SK-N-DZ (cell line): ENCODE results near the gene TMEM62. TPM values are rescaled to one million over a fixed set of nuclear protein-coding genes. Genes with fewer than 3 reads are reported as not detected.

Source experiments
- DNase-seq: peaks from one replicate; pipeline ENCODE4 v3.0.0-alpha.2; 2015; ENCODE audit warnings: low spot score
- polyA plus RNA-seq, 2 experiments: library from polyadenylated mRNA; depleted of rRNA; stranded (reverse); fragments of >200 nt; gene quantifications; 2 replicates each; pipeline ENCODE4 v1.2.3, GENCODE V29; 2014

TMEM62 gene
- 15.1 and 17.5 TPM in 2 replicates for polyA plus RNA-seq (2014; cell fraction: cytosol; rRNA removed)
- polyA plus RNA-seq (2014; cell fraction: nucleus; rRNA removed) = 25.6 and 26.8 TPM in 2 replicates

DNA sequence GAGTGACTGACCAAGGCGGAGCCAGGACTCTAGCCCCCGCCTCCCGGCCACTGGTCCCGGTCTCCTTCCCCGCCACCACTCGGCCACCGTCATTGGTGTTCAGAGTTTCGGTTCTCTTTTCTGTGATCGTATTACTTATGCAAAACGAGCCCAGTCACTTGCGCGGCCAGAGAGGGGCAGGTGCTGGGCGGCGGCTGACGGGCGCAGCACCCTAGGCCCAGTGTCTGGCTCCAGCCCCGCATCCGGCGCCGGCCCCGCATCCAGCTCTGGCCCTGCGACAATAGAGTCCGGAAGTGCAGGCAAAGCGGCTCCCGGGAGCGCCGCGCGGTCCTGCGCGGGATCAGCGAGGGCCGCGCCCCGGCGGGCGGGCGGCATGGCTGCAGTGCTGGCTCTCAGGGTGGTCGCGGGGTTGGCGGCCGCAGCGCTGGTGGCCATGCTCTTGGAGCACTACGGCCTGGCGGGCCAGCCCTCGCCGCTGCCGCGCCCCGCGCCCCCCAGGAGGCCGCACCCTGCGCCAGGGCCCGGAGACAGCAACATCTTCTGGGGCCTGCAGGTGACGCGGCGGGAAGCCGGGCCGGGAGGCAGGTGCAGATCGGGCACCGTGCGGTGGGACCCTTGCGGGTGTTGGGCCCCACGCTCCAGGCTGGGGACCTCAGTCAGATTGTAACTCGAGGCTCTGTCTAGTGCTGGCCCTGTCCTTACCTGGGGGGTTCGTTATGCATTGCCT is at the start of gene TMEM62:
Gene TMEM62, plus strand, starts transcription at position 157 of the 727 bp plus-strand sequence. Its CDS starts 217 bp downstream, at position 374.
- peak; percentile 65 for DNase-seq

DNA sequence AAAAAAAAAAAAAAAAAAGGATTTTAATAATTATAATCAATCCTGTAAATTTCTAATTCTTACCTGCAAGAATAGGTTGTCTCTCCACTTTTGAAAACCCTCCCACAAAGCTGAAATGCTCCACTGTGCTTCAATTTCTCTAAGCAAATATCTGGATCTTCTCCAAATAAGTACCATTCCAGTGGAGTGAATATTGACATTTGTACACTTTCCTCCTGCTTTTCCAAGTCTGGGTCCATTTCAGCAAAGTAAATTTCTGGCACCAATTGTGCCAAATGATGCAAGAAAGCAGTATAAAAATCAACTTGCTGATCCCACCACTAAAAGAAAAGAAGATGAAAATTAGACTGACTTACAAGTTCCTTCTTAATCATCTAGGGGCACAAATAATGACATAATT is 47.5 kb upstream of the TMEM62 start:
- DNase-seq = no peak

DNA sequence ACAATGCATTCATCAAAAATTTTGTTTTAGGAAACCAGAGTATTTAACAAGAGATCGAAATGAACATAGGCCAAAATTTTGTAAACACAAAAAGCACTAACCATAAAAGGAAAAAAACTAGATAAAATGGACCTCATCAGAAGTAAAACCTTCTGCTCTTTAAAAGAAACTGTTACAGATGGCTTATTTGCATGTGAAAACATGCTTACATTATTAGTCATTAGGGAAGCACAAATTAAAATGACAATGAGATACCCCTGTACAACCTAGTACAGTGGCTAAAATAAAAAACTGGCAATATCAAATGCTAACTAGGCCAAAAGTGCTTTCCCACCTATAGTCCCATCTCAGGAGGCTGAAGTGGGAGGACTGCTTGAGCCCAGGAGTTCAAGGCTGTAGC is 46.8 kb upstream of the TMEM62 start:
- no peak for DNase-seq

DNA sequence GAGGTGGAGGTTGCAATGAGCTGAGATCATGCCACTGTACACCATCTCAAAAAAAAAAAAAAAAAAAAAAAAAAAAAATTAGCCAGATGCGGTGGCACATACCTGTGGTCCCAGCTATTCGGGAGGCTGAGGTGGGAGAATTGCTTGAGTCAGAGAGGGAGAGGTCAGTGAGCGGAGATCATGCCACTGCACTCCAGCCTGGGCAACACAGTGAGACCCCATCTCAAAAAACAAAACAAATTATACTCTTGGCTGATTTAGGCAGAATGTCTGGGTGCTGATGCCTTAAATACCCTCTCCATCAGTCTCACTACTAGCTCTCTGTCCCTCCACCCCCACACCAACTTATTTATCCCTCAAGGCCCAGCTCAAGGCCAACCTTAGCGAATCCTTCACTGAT is 41.5 kb upstream of the TMEM62 start:
- no peak for DNase-seq

DNA sequence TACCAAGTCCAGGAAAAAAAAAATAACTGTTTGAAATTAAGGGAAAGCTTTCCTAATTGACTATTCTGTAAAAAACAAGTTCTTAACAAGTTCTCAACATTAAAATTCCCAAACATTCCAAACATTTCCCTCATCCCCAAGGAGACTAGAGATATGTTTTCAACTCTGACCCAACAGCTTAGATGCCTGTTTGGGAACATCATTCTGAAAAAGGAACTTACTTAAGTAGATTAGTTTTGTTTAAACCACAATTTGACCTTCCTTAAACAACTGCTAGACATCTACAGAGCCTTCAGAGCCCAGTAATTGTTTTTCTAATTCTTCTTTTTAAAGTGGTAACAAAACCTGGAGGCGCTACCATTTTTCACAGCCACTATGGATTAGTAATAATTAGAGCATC is 40.4 kb upstream of the TMEM62 start:
- no peak for DNase-seq

DNA sequence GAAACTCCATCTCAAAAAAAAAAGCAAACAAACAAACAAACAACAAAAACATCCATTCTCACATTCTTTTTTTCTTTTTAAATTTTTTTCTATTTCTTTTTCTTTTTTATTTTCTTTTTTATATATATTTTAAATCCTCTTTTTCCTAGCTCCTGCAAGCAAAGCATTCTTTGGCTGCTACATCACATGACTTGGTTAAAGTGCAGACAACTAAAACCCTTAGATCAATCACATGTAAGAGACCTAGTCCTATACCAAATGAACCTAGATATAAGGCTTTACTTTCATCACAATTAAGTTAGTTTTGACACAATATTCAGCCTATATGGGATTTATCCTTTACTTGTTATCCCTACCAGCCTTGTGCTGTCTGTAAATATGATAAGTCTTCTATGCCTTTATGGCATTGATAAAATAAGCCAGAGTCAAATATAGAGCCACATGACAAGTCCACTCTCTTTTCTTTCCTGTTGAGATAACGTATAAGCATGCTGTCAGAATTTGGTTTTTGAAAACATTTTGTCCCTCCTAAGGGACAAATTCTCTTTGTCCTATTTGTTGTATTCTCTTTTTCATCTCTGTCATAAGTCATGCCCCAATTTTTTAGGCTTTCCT is 38.9 kb upstream of the TMEM62 start:
- no peak for DNase-seq

DNA sequence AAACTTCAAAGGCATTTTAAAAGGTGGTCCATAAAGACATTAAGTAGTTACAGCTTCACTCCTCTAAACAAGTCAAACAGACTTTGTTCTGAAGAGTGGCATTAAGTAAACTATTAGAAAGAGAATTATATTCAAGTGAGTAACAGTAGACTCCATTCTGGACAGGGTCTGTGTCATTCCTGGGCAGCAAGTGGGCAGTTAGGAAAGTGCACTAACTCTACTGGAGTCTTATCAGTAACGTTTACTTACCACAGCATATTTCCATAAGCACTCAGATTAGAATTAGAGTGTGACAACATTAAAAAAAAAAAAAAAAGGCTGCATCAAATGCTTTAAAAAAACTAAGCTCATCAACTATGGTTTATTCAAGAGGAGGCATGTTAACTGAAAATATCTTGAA is 38.1 kb upstream of the TMEM62 start:
- no peak for DNase-seq

DNA sequence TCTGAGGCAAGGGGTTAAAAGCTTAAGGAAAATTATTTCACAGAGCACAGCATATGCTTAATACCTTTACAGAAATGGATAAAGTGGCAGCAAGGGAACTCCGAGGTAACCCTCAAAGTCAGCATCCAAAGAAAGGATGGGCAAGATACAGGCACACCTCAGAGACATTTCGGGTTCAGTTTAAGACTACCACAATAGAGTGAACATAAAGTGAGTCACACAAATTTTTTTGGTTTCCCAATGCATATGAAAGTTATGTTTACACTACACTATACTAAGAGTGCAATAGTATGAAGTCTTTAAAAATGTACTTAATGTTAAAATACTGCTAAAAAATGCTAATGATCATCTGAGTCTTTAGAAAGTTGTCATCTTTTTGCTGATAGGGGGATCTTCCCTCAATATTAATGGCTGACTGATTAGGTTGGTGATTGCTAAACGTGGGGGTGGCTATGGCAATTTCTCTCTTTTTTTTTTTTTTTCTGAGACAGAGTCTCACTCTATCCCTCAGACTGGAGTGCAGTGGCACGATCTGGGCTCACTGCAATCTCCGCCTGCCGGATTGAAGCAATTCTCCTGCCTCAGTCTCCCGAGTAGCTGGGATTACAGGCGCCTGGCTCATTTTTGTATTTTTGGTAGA is 37.6 kb upstream of the TMEM62 start:
- no peak for DNase-seq

DNA sequence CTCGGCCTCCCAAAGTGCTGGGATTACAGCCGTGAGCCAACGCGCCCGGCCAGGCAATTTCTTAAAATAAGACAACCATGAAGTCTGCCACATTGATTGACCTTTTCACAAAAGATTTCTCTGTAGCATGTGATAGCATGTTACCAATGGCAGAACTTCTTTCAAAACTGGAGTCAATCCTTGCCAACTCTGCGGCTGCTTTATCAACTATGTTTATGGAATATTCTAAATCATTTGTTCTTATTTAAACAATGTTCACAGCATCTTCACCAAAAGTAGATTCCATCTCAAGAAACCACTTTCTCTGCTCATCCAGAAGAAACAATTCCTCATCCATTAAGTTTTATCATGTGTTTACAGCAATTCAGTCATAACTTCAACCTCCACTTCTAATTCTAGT is 37.0 kb upstream of the TMEM62 start:
- no peak for DNase-seq

DNA sequence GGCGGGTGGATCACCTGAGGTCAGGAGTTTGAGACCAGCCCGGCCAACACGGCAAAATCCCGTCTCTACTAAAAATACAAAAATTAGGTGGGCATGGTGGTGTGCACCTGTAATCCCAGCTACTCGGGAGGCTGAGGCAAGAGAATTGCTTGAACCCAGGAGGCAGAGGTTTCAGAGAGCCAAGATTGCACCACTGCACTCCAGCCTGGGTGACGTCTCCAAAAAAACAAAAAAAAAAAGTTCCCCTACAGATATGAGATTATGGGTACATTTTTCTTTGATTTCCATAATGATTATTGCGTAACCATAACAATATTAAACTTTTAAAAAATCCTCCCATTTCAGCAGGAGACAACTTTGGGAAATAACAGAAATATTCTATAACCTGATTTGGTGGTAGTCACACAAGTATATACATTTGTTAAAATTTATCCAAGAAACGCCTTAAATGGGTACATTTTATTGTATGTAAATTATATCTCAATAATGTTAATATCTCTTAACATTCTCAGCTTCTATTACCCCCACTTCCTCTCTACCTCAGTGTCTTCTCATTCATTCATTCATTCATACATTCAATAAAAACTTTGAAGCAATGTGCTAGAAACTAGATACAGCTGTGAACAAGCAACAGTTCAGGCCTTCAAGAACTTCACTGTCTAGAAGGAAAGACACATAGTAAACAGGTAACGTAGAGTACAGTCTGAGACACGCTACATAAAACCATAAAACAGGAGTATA is 34.1 kb upstream of the TMEM62 start:
- no peak for DNase-seq

DNA sequence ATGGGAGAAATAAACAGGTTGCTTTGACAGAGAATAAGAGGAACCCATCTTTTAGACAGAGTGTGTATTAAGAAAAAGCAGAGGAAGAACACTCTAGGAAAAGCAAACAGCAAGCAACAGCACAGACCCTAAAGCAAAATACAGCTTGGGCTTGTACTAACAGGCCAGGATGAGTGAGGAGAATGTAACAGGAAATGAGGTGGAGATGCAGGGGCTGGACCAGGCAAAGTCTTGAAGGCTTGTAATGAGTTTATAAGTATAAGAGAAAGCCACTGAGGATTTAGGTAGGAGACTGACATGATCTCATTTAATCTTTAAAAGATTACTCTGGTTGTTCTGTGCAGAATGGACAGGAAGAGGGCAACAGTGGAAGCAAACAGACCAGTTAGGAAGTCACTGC is 32.4 kb upstream of the TMEM62 start:
- no peak for DNase-seq

DNA sequence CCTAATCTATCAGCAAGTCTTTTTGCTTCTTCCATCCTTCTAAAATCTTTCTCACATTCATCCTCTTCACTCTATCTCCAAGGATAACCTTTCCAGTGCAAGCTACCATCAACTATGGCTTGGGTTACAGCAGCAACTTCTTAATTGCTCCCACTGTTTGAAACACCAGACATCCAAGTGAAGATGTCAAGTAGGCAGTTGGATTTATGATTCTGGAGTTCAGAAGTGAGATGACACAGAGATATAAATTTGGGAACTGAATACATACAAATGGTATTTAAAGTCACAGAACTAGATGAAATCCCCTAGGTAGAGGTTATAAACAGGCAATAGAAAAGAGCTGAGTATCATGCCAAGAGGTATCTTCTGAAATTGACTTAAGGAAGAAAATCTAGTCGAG is 31.2 kb upstream of the TMEM62 start:
- DNase-seq = no peak

DNA sequence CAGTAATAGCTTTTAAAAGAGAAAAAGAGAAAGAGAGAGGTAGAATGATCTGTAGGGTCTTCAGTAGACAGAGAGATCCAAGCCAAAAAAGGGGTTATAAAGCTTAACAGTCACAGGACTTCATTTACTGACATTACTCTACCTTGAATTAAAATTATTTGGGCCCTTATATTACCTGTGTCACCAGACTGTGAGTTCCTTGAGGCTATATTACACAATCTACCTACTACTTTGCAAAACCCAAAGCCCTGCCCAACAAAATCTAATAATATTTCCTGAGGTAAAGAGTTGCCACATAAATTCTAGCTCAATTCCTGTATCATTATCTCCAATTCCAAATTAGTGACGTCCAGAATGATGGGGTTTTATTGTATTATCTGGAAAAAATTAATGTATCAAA is 29.5 kb upstream of the TMEM62 start:
- no peak for DNase-seq

DNA sequence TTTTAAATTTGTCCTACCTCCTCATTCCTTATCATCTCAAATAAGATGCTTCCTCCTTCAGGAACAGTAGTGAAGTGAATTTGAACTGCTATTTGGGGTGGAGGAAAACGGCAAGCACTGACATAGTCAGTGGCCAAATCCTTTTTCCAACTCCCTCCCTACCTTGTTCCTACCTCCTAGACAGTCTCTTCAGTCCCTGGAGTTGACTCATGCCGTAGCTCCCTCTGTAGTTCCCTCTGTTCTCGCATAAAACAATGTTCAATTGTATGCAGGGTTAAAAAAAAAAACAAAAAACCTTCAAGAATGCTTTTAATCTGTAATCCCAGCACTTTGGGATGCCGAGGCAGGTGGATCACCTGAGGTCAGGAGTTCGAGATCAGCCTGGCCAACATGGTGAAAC is 29.0 kb upstream of the TMEM62 start:
- DNase-seq = no peak

DNA sequence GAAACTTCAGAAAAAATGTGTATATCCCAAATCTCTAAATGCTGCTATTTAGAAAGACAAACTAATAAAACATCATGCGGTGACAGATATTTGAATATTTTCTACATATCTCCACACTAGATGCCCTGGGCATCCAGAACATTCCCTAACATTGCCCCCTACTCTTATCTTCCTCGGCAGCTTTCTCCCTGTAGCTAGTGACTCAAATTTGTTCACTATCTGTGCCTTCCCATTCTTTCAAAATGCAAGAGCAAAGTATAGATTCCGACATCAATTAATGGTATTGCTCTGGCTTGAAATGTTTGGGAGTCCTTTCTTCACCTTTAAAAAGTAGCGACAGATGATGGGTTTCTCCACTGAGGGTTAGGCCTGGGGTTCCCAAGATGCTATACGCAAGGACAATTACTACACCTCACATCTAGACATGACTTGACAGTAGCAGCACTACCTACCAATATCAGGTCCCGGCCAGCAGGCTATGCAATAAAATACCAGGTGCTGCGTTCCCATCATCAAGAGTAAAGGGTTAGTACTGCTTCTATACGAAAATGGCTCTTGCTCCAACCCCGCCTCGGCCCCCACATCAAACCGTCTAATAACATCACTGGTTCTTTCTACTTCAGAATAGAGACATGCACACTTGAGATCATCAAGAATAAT is 28.2 kb upstream of the TMEM62 start:
- DNase-seq = peak; percentile 17

DNA sequence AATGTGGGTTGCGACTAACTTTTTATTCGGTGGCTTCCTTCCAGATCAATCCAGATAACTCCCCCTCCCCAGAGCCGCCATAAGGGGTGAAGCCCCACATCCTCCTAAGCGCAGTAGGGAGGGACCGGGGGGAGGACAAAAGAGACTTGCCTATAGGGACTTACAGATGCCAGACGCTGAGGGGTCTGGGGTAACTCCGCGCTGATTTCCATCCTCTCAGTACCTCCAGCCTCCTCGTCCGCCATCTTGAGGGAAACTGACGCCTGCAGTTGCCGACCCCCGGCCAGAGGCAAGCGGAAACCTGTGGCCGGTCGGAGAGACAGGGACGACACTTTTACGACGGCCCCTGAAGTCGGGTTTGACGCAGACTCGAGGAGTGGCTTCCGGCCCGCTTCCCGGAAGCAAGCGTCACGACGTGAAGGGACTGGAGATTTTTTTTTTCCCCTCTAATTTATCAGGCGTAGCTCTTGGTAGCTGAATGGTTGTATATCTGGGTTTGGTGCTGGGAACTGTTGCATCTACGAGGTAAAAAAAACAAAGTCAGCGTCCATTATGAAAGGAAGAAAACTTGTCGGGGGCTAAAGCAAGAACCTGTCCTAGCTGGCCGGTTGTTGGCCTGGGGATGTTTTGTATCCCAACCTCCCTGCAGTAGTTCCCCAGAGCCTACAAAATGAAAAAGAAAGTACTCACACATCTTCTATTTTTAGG is 27.5 kb upstream of the TMEM62 start, which contains the start of gene UBR1:
Gene UBR1, minus strand, starts transcription at position 261 of the 708 bp plus-strand sequence. Its CDS starts 16 bp downstream, at position 245.
- DNase-seq = peak; percentile 95

DNA sequence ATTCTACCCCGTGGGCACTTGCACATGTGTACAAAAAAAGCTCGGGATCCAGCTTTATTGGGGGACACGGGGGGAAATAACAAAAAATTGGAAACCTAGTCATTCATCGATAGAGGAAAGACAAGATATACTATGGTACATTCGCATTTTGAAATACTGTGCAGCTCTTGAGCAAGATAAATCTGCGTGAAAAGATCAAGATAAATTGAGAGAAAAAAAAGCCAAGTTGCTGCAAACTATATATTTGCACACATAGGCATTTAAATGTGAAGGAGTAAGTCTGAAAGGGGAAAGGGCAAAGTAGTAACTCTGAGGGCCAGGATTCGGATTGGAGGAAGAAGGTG is 26.9 kb upstream of the TMEM62 start:
- DNase-seq = no peak

DNA sequence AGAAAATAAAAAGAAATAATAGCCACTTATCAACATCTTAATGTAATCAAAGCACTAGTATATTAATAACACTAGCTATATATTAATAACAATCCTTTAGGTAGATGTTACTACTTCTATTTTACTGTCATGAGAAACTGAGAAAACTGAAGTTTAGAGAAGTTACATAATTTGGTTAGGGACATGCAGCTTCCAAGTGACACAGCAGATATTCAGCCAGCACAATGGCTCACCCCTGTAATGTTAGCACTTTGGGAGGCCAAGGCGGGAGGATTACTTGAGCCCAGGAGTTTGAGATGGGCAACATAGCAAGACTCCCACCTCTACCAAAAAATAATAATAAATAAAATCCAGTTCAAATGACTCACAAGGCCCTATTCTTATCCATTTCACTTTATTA is 25.6 kb upstream of the TMEM62 start:
- no peak for DNase-seq

DNA sequence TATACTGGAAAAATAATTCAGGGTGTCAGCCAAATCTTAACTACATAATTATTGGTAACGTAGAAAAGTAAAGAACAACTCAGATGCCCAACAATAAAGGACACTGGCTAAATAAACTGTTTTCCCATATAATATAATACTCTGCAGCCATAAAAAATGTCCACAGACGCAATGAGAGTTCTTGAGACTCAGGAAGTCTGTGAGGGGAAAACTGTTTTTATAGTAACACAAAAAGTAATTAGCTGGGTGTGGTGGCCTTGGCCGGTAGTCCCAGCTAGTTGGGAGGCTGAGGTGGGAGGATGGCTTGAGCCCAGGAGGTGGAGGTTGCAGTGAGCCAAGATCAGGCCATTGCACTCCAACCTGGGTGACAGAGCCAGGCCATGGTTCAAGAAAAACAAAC is 22.0 kb upstream of the TMEM62 start:
- no peak for DNase-seq

DNA sequence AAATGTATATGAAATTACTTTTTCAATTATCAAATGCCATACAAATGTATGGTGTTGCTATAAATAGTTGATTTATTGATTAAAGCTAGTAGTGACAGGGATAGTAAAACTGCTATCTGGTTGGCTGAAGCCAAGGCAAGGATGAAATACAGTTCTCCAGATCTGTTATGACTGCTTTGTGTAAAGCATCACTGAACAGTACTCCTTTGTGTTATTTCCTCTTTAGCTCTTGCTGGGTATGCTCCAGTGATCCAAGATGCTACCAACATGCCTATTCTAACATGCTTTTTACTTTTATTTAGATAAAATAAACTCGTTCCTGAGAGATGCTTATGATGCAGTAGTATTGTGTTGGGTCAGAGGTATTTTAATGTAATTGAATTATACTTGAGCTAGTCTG is 15.1 kb upstream of the TMEM62 start:
- DNase-seq = no peak

DNA sequence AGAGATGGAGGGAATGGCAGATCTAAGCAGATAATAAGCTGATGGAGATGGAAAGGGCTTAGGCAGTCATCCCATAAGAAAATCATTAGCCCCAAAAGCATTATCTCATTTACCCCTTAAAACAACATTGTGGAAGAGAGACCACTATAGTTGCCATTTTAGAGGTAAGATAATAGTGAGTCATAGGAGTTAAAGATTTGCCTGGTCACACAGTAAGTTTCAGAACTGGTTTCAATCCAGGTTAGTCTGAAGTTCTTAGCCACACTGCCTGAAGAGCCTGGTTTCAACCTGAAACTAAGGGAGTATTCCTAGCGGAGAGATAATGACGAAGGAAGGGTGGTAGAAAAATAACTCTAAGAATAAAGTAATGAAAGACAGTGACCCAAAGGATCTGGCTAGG is 14.6 kb upstream of the TMEM62 start:
- no peak for DNase-seq
